Gastrocnemius medialis (tissue), 4 donors: Measurements from ENCODE around the gene CST3. TPM values are rescaled to one million over a fixed set of nuclear protein-coding genes. Genes with fewer than 3 reads are reported as not detected.
"Not testable (repeated sequence)": the region's sequence is repeated elsewhere in the genome, so short reads cannot be mapped to it uniquely, and the experiment has no call there.

ENCODE experiments used
- ATAC-seq, 2 donors: fragments of 150-250 bp; one replicate each; pipeline ENCODE4 v1.9.1; 2016
- DNase-seq, 2 donors: peaks; one replicate each; pipeline ENCODE4 v3.0.0-alpha.2; 2019
- H3K27ac ChIP-seq, 4 donors: fragments of 200-600 bp; sonication (generic); 1 replicate in 1 of 4; 2 replicates in 3 of 4; pipeline ENCODE4 v1.5.1; 2016 to 2018; ENCODE audit warnings: mild to moderate bottlenecking in 2 of 4, moderate library complexity in 1 of 4
- H3K27me3 ChIP-seq, 3 donors: fragments of 200-600 bp; sonication (generic) in 2 of 3; 1 replicate in 1 of 3; 2 replicates in 2 of 3; pipeline versions ENCODE4 v1.5.1 to v1.6.0; 2016 to 2019; ENCODE audit warnings: mild to moderate bottlenecking in 1 of 3, moderate library complexity in 1 of 3
- H3K36me3 ChIP-seq, 2 donors: fragments of 200-600 bp; sonication (generic) in 1 of 2; one replicate each; pipeline ENCODE4 v1.5.1; 2017 to 2018
- H3K4me1 ChIP-seq, 2 donors: fragments of 200-600 bp; sonication (generic) in 1 of 2; one replicate each; pipeline ENCODE4 v1.5.1; 2016 to 2017; ENCODE audit warnings: mild to moderate bottlenecking in 2 of 2
- H3K4me3 ChIP-seq, 4 donors: fragments of 200-600 bp; sonication (generic) in 3 of 4; 1 replicate in 1 of 4; 2 replicates in 3 of 4; pipeline ENCODE4 v1.5.1; 2016 to 2019; ENCODE audit warnings: mild to moderate bottlenecking in 2 of 4
- H3K9me3 ChIP-seq, 3 donors: fragments of 200-600 bp; sonication (generic) in 2 of 3; 1 replicate in 1 of 3; 2 replicates in 2 of 3; pipeline ENCODE4 v1.5.1; 2016 to 2019
- CTCF ChIP-seq, 5 experiments: fragments of 450-650 bp in 3 of 5; fragments of 200-600 bp in 2 of 5; sonication (generic) in 2 of 5; IDR thresholded peaks in 4 of 5; conservative IDR thresholded peaks in 1 of 5; 1 replicate in 4 of 5; 2 replicates in 1 of 5; pipeline ENCODE4 v1.5.1; 2016 to 2019; ENCODE audit warnings: antibody characterized with exemption in 5 of 5, mild to moderate bottlenecking in 3 of 5, moderate library complexity in 3 of 5
- POLR2A ChIP-seq, 2 donors: fragments of 450-650 bp; IDR thresholded peaks; one replicate each; pipeline ENCODE4 v1.6.1; 2017; ENCODE audit warnings: antibody characterized with exemption in 2 of 2, mild to moderate bottlenecking in 2 of 2, moderate library complexity in 2 of 2
- in situ Hi-C, 4 donors: fragments of 200-750 bp; cut with MboI; loops; one replicate each; pipeline versions ENCODE4 v1.15.0 to v1.8.0; 2017; ENCODE audit warnings: low sequenced_read_pairs in 4 of 4
- intact Hi-C: fragments of 100-400 bp; cut with DNase I; formaldehyde crosslinking; loops from one replicate; pipeline ENCODE4 v1.15.1; 2023; ENCODE audit warnings: low total_unique reads
- total RNA-seq, 4 donors: library from RNA; depleted of rRNA; stranded (reverse); fragments of >200 nt; gene quantifications; one replicate each; pipeline versions ENCODE4 v1.1.0 to v1.2.3, GENCODE V29; 2016

CST3 gene
- total RNA-seq, 4 donors from 2014 or later = 461 to 1,821 (median 697) TPM

- Histone ChIP-seq H3K27me3 (no peaks in the 10 kb centered on the region), H3K36me3 (peaks cover 0 to 14% of the 10 kb centered on the region in 2 donors), H3K4me3 (peak overlapping the region; percentile 70 to 98 (median 83)), H3K9me3 (no peaks in the 10 kb centered on the region), H3K4me1 (peaks cover 53 to 67% of the 10 kb centered on the region in 2 donors), H3K27ac (peak overlapping the region; percentile 96 to 100 (median 96))
- DNase-seq = no peak
- no peak for TF ChIP-seq POLR2A (IDR thresholded peaks at IDR 0.05)
- TF ChIP-seq CTCF (IDR thresholded peaks at IDR 0.05 in 4 of 5, conservative IDR thresholded peaks at IDR 0.05 in 1 of 5) = no peak
- ATAC-seq = no peak
- intact Hi-C loops = loop anchor here (2.0 to 10.0 kb wide), 3 partner anchors 212 to 1415 kb away; partner anchors contain the start of gene NAPB
- in situ Hi-C loops = loop anchor here (10.0 to 25.0 kb wide), 4 partner anchors 272 to 1425 kb away; partner anchors contain the start of genes ACSS1 (in 2 of the 4), GZF1 (in 2 of the 4) and APMAP (in 1 of the 4)
Measured at GRCh38 chr20:23636908-23637281, 860 bp downstream of the CST3 start.

GRCh38 chr20:23636182-23636907 lies 1.4 kb downstream of the CST3 start:
- TF ChIP-seq POLR2A (IDR thresholded peaks at IDR 0.05) = peak; percentile 50 to 61
- no peak for TF ChIP-seq CTCF (IDR thresholded peaks at IDR 0.05 in 4 of 5, conservative IDR thresholded peaks at IDR 0.05 in 1 of 5)
- Histone ChIP-seq H3K36me3 (peaks cover 0 to 14% of the 10 kb centered on the region in 2 donors), H3K4me3 (peak overlapping the region; percentile 70 to 98 (median 83)), H3K27me3 (no peaks in the 10 kb centered on the region), H3K9me3 (no peaks in the 10 kb centered on the region), H3K4me1 (peaks cover 48 to 62% of the 10 kb centered on the region in 2 donors), H3K27ac (peak overlapping the region; percentile 96 to 100 (median 96))
- intact Hi-C loops = loop anchor here (2.0 to 10.0 kb wide), 3 partner anchors 212 to 1416 kb away; partner anchors contain the start of gene NAPB
- DNase-seq = peak; percentile 72 to 82
- ATAC-seq = peak; percentile 10 to 14
- in situ Hi-C loops = loop anchor here (10.0 to 25.0 kb wide), 4 partner anchors 272 to 1426 kb away; partner anchors contain the start of genes ACSS1 (in 2 of the 4), GZF1 (in 2 of the 4) and APMAP (in 1 of the 4)

GRCh38 chr20:23635768-23636090 lies 2.0 kb downstream of the CST3 start:
- H3K9me3 ChIP-seq, DNase-seq, H3K27me3 ChIP-seq: not testable (repeated sequence)
- in situ Hi-C loops (loop anchor here (10.0 to 25.0 kb wide), 4 partner anchors 271 to 1427 kb away; partner anchors contain the start of genes ACSS1 (in 2 of the 4), GZF1 (in 2 of the 4) and APMAP (in 1 of the 4)), intact Hi-C loops (loop anchor here (1.0 to 10.0 kb wide), 5 partner anchors 211 to 1417 kb away; partner anchors contain the start of gene NAPB)
- peaks cover 0 to 14% of the 10 kb centered on the region in 2 donors for H3K36me3 ChIP-seq
- peak overlapping the region; percentile 96 to 100 (median 96) for H3K27ac ChIP-seq
- peak overlapping the region; percentile 70 to 98 (median 83) for H3K4me3 ChIP-seq
- ATAC-seq = peak; percentile 1
- H3K4me1 ChIP-seq = peaks cover 42 to 55% of the 10 kb centered on the region in 2 donors

- peak; percentile 69 for ATAC-seq
- in situ Hi-C loops (loop anchor here (10.0 to 25.0 kb wide), 4 partner anchors 270 to 1427 kb away; partner anchors contain the start of genes ACSS1 (in 2 of the 4), GZF1 (in 2 of the 4) and APMAP (in 1 of the 4)), intact Hi-C loops (loop anchor here (1.0 to 10.0 kb wide), 4 partner anchors 210 to 1417 kb away; partner anchors contain the start of gene NAPB)
- H3K4me3 ChIP-seq = peak overlapping the region; percentile 70 to 98 (median 83)
- H3K27me3 ChIP-seq = no peaks in the 10 kb centered on the region
- peaks cover 39 to 51% of the 10 kb centered on the region in 2 donors for H3K4me1 ChIP-seq
- H3K36me3 ChIP-seq = peaks cover 0 to 14% of the 10 kb centered on the region in 2 donors
- DNase-seq = peak; percentile 95 to 99
- peak overlapping the region; percentile 96 to 100 (median 96) for H3K27ac ChIP-seq
- H3K9me3 ChIP-seq = no peaks in the 10 kb centered on the region
- TF ChIP-seq POLR2A (IDR thresholded peaks at IDR 0.05) (peak in 1 of 2 donors; percentile 49), CTCF (IDR thresholded peaks at IDR 0.05 in 4 of 5, conservative IDR thresholded peaks at IDR 0.05 in 1 of 5) (no peak)
Measured at GRCh38 chr20:23634985-23635767, 2.6 kb downstream of the CST3 start.
